Fibroblast of villous mesenchyme (primary cell): ENCODE data around the gene PRORP. TPM values are rescaled to one million over a fixed set of nuclear protein-coding genes. Genes with fewer than 3 reads are reported as not detected.

Experiments used
- DNase-seq: peaks from one replicate; pipeline ENCODE4 v3.0.0-alpha.2; 2010; ENCODE audit warnings: low read depth
- H3K4me3 ChIP-seq: 2 replicates; pipeline ENCODE4 v1.5.1; 2011; ENCODE audit warnings: low read depth, mild to moderate bottlenecking, low read length
- CTCF ChIP-seq: IDR thresholded peaks from 2 replicates; pipeline ENCODE4 v1.5.1; 2012; ENCODE audit warnings: low read depth, mild to moderate bottlenecking, low read length; ENCODE audit not compliant: insufficient read depth
- total RNA-seq: library from RNA; depleted of rRNA; stranded (reverse); fragments of >200 nt; gene quantifications from 2 replicates; pipeline ENCODE4 v1.2.3, GENCODE V29; 2012

PRORP gene
- total RNA-seq, 1 donor: 38.0 TPM

- peak; percentile 34 for DNase-seq
- no peak for TF ChIP-seq CTCF
- H3K4me3 ChIP-seq: peak overlapping the region; percentile 96
These were observed 1.1 kb upstream of the PRORP start for GRCh38 chr14:35121026-35121886.

GRCh38 chr14:35122696-35123387, 490 bp downstream of the PRORP start:
- peak overlapping the region; percentile 96 for H3K4me3 ChIP-seq
- peak; percentile 78 for DNase-seq
- TF ChIP-seq CTCF: no peak

- no peak for TF ChIP-seq CTCF
- DNase-seq: no peak
- peak overlapping the region; percentile 96 for H3K4me3 ChIP-seq
These were observed 994 bp downstream of the PRORP start for GRCh38 chr14:35123388-35123703.

- no peak for TF ChIP-seq CTCF
- no peak for DNase-seq
- H3K4me3 ChIP-seq: no peak overlapping the region
These were observed 1.8 kb downstream of the PRORP start for GRCh38 chr14:35124127-35124526.

GRCh38 chr14:35133542-35134328, 11.4 kb downstream of the PRORP start:
- H3K4me3 ChIP-seq: no peak overlapping the region
- DNase-seq: no peak
- TF ChIP-seq CTCF: no peak

- TF ChIP-seq CTCF: no peak
- DNase-seq: no peak
- no peak overlapping the region for H3K4me3 ChIP-seq
These were observed 12.2 kb downstream of the PRORP start for GRCh38 chr14:35134329-35135123.
